Measurements from ENCODE around the gene ZNF438. TPM values are rescaled to one million over a fixed set of nuclear protein-coding genes. Genes with fewer than 3 reads are reported as not detected.

ZNF438 gene
- total RNA-seq, 6 experiments from 2014 or later, result 3.0 to 4.6 (median 3.9) TPM

- H3K27ac Mint-ChIP-seq, result no peak overlapping the region
- no peaks in the 10 kb centered on the region for H3K9me3 Mint-ChIP-seq
- H3K27me3 Mint-ChIP-seq (ENCODE audit: insufficient read depth), result peaks cover 4% of the 10 kb centered on the region
- peaks cover 47% of the 10 kb centered on the region for H3K4me1 Mint-ChIP-seq (ENCODE audit: low read depth)
- no peak for TF ChIP-seq CTCF (IDR thresholded peaks at IDR 0.05)
- no peak for DNase-seq
- no peaks in the 10 kb centered on the region for H3K36me3 Mint-ChIP-seq (ENCODE audit: low read depth)
- no peak overlapping the region for H3K4me3 Mint-ChIP-seq
Observed at GRCh38 chr10:30822693-30823465, 208.8 kb downstream of the ZNF438 start.

GRCh38 chr10:30821994-30822692 is 209.5 kb downstream of the ZNF438 start:
- no peak overlapping the region for H3K4me3 Mint-ChIP-seq
- peaks cover 45% of the 10 kb centered on the region for H3K4me1 Mint-ChIP-seq (ENCODE audit: low read depth)
- no peaks in the 10 kb centered on the region for H3K36me3 Mint-ChIP-seq (ENCODE audit: low read depth)
- H3K27me3 Mint-ChIP-seq (ENCODE audit: insufficient read depth), result peaks cover 4% of the 10 kb centered on the region; the same call in 1 of the 2 replicates
- DNase-seq, result no peak
- H3K9me3 Mint-ChIP-seq, result no peaks in the 10 kb centered on the region
- no peak overlapping the region for H3K27ac Mint-ChIP-seq
- no peak for TF ChIP-seq CTCF (IDR thresholded peaks at IDR 0.05)

GRCh38 chr10:30821261-30821993 is 210.2 kb downstream of the ZNF438 start:
- no peaks in the 10 kb centered on the region for H3K36me3 Mint-ChIP-seq (ENCODE audit: low read depth)
- no peak for TF ChIP-seq CTCF (IDR thresholded peaks at IDR 0.05)
- DNase-seq, result no peak
- H3K9me3 Mint-ChIP-seq, result no peaks in the 10 kb centered on the region
- H3K4me1 Mint-ChIP-seq (ENCODE audit: low read depth), result peaks cover 45% of the 10 kb centered on the region
- H3K4me3 Mint-ChIP-seq, result no peak overlapping the region; the same call in 1 of the 2 replicates
- H3K27ac Mint-ChIP-seq, result peak overlapping the region; percentile 93
- H3K27me3 Mint-ChIP-seq (ENCODE audit: insufficient read depth), result peaks cover 4% of the 10 kb centered on the region; the same call in 1 of the 2 replicates

- H3K27me3 Mint-ChIP-seq (ENCODE audit: insufficient read depth), result peaks cover 2% of the 10 kb centered on the region; the same call in 1 of the 2 replicates
- H3K36me3 Mint-ChIP-seq (ENCODE audit: low read depth), result no peaks in the 10 kb centered on the region
- peak overlapping the region; percentile 93 for H3K27ac Mint-ChIP-seq
- TF ChIP-seq CTCF (IDR thresholded peaks at IDR 0.05), result no peak
- H3K4me3 Mint-ChIP-seq, result peak overlapping the region; percentile 87
- peaks cover 45% of the 10 kb centered on the region for H3K4me1 Mint-ChIP-seq (ENCODE audit: low read depth)
- no peaks in the 10 kb centered on the region for H3K9me3 Mint-ChIP-seq
- DNase-seq, result peak; percentile 74
Observed at GRCh38 chr10:30820261-30820991, 211.2 kb downstream of the ZNF438 start.

Data from HFFc6 (cell line).